PFSK-1 (cell line): ENCODE results near the gene FGF4.

Source experiments
- FOXP2 ChIP-seq: optimal IDR thresholded peaks from 2 replicates; pipeline ENCODE3; 2011; ENCODE audit warnings: borderline replicate concordance, control low read depth, inconsistent platforms; ENCODE audit not compliant: insufficient read depth; ENCODE audit errors: extremely low read length, extremely low read depth
- POLR2AphosphoS5 ChIP-seq: IDR thresholded peaks from 2 replicates; pipeline ENCODE4 v1.6.1; 2012; ENCODE audit warnings: low read depth, mild to moderate bottlenecking, control low read depth, low read length, moderate library complexity
- SIN3A ChIP-seq: IDR thresholded peaks from 2 replicates; pipeline ENCODE4 v1.6.1; 2012; ENCODE audit warnings: mild to moderate bottlenecking, low read length, moderate library complexity, borderline replicate concordance; ENCODE audit not compliant: insufficient read depth
- TAF1 ChIP-seq: IDR thresholded peaks from 2 replicates; pipeline ENCODE4 v1.6.1; 2012; ENCODE audit warnings: low read length, control low read depth, borderline replicate concordance; ENCODE audit not compliant: insufficient read depth
- TF ChIP-seq, protein P1 (sequence below), 2 experiments: IDR thresholded peaks; 2 replicates each; pipeline versions ENCODE4 v1.6.1 to v1.8.0; 2011 to 2012; ENCODE audit warnings: low read depth in 2 of 2, low read length in 2 of 2, control low read depth in 1 of 2, inconsistent platforms in 1 of 2, mild to moderate bottlenecking in 1 of 2, moderate library complexity in 1 of 2; ENCODE audit not compliant: insufficient read depth in 1 of 2

DNA sequence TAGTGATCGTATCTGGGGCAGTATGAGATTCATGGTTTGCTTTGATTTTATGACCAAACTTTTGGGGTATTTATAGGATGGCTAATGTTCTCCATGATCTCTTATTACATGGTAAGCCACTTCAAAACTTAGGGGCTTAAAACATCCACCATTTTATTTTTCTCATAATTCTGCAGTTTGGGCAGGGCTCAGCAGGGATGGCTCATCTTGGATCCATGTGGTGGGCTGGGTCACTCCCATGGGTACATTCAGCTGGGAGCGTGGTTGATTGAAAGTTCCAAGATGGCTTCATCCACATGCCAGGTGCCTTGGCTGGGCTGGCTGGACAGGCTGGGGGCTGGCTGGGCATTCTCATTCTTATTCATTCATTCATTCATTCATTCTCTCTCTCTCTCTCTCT is 40.8 kb downstream of the FGF4 start:
- TF ChIP-seq POLR2AphosphoS5 (no peak), FOXP2 (no peak), TAF1 (no peak), SIN3A (no peak)
- TF ChIP-seq, protein P1, sequence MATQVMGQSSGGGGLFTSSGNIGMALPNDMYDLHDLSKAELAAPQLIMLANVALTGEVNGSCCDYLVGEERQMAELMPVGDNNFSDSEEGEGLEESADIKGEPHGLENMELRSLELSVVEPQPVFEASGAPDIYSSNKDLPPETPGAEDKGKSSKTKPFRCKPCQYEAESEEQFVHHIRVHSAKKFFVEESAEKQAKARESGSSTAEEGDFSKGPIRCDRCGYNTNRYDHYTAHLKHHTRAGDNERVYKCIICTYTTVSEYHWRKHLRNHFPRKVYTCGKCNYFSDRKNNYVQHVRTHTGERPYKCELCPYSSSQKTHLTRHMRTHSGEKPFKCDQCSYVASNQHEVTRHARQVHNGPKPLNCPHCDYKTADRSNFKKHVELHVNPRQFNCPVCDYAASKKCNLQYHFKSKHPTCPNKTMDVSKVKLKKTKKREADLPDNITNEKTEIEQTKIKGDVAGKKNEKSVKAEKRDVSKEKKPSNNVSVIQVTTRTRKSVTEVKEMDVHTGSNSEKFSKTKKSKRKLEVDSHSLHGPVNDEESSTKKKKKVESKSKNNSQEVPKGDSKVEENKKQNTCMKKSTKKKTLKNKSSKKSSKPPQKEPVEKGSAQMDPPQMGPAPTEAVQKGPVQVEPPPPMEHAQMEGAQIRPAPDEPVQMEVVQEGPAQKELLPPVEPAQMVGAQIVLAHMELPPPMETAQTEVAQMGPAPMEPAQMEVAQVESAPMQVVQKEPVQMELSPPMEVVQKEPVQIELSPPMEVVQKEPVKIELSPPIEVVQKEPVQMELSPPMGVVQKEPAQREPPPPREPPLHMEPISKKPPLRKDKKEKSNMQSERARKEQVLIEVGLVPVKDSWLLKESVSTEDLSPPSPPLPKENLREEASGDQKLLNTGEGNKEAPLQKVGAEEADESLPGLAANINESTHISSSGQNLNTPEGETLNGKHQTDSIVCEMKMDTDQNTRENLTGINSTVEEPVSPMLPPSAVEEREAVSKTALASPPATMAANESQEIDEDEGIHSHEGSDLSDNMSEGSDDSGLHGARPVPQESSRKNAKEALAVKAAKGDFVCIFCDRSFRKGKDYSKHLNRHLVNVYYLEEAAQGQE (IDR thresholded peaks at IDR 0.05; ENCODE audit: insufficient read depth in 1 of 2, low read depth in 2 of 2, low read length in 2 of 2), result no peak
